AG08396 (cell line): ENCODE measurements around the gene TRPC1.

ENCODE experiments used
- DNase-seq: peaks from one replicate; pipeline ENCODE4 v3.0.0; 2012; ENCODE audit warnings: low spot score, mixed read lengths

Gene TRPC1

DNA sequence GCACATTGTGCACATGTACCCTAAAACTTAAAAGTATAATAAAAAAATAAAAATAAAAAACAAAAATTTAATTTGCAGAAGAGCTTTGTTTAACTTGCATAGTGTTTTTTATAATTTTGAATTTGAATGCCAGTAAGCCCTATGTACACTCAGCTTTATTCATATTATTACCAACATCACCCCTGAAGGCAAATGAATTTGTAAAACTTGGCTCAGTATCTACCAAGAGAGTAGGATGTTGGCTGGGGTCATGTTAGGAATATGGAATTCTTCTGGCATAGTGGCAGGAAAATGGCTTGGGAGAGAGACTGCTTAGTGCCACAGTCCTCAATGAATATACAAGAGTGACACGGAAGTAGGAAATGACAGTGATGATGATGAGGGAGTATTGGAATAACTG, 30.7 kb downstream of the TRPC1 start:
- DNase-seq = no peak

DNA sequence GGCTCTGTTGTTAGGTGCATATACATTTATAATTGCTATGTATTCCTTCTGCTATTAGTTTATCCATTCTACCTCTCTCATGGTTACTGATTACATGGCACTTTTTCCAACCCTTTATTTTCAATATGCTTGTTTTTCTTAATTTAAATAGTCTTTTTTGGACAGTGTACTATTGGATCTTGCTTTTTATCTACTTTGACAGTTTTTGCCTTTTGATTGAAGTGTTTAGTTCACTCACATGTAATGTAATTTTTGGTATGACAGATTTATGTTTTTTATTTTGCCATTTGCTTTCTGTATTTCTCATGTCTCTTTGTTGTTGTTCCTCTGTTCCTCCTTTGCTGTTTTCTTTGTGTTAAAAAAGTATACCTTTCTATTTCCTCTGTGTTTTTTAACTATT, 44.5 kb downstream of the TRPC1 start:
- DNase-seq = no peak

DNA sequence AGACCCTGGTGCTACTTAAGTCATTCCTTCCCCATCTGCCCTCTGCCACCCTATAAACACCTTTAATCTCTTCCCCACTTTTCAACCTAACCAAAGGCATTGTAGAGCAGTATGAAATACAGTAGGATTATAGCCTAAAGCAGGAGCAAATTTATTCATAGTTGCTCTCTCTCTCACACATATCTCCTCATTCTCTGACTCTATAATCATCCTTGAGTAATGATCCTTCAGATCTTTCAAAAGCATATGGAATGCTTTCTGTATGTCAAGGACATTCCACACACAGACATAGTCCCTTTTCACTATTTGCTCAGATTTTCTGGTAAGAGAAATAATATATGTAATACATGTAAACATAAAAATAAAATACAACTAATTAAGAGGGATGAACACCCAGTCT, 54.1 kb downstream of the TRPC1 start:
- no peak for DNase-seq

DNA sequence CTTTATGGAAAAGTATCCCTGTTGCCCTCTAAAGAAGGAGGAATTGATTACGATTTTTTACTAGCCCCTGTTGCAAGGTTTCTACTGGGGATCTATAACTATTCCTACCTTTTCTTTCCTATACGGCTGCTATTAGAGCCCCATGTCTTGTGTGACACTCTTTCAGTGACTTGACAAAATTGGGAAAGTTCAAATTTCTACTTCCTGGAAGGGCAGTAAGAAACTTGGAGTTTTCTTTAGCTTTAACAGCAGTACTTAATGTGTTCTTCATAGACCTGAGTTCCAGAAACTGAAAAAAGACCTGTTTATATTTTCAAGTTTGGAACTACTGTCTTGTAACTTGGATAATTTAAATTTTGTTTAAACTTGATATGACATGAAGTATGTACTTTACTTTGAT, 54.7 kb downstream of the TRPC1 start:
- no peak for DNase-seq

DNA sequence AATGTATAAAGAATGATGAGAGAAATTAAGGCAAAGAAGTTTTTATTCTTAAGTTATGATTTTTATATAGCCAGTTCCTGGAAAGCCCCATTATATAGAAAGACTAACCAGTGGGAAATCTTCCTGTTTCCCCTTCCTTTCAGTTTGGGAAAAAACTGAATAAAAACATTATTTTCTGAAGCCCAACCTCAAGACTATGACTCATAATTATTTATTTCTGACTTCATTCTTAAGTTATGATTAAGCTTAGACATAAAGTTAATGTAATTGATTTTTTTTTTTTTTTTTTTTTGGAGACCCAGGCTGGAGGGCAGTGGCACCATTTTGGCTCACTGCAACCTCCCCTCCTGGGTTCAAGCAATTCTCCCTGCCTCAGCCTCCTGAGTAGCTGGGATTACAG, 55.8 kb downstream of the TRPC1 start:
- no peak for DNase-seq

DNA sequence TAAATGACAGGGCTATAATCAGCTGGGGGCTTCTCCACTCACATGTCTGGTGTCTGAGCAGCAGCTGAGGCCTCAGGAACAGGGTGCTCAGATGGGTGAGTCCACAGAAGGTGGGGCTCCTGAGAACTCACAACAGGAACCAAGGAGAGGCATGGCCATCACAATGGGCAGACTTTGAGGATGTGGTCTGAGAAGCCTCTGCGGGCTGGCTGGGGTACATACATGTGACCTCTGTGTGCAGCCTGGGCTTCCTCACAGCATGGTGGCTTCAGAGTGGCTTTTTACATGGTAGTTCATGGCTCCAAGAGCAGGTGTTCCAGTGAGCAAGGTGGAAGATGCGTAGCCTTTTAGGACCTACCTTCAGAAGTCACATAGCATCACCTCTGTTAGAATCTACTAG, 58.8 kb downstream of the TRPC1 start:
- DNase-seq = no peak

DNA sequence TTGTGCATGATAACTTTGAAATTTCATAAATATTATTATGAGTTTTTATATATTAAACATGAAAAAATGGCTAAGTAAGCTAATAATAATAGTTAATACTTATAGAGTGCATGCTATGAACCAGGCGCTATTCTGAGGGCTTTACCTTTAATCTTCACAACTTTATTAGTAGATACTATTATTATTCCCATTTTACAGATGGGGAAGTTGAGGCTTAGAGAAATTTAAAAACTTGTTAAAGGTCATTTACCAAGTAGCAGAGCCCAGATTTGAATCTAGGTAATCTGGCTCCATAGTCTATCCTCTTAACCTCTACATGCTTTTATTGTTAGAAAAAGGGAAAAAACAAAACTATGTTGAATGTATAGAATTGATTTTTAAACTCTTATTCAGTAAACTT, 60.4 kb downstream of the TRPC1 start:
- no peak for DNase-seq

DNA sequence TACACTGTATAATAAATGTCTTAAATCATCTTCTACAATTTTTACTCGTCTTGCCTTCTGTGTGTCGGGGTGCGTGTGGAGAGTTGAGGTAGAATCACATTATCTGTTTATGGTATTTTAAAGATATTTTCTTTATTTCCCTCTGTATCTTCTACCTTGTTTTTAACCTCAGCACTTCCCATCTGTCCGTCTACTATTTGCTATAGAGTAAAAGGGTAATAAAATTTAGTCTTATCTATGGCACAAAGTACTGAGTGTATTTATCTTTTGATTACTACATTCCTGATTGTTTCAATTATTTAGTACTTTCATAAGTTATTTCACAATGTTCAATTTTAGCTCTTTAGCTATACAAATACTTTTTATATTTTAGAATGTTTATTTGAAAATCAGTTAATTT, 62.2 kb downstream of the TRPC1 start:
- no peak for DNase-seq

DNA sequence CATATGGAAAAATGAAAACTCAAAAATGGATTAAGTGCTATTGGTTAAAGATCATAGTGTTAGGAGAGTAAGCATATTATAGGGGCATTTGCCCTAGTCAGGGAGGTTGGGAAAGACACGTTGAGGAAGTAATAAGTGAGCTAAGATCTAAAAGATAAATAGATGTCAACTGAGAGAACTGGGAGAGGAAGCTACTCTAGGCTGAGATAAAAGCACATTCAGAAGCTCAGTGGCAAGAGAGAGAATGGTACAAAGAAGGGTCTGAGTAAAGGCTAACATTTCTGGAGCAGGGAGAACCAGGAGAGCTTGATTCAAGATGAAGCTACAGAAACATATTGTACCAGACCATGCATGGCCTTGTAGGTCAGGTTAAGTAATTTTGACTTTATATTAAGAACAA, 63.9 kb downstream of the TRPC1 start:
- no peak for DNase-seq

DNA sequence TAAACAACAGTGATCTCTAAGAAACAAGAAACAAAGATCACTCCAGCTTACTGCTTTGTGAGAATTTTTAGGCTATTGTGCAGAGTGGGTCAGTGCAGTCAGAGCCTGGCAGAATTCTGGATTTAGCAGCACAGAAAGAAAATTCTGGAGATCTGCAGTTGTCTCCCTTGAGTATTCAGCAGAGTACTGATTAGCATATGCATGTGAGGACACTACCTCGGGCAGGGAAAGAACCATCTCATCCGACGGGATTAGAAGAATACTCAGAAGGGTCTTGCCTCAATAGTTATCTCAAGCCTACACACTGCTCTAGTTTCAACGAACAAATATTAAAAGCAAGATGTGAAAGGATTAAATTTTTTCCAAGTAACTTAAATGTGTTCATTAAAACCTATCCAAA, 70.7 kb downstream of the TRPC1 start:
- no peak for DNase-seq

DNA sequence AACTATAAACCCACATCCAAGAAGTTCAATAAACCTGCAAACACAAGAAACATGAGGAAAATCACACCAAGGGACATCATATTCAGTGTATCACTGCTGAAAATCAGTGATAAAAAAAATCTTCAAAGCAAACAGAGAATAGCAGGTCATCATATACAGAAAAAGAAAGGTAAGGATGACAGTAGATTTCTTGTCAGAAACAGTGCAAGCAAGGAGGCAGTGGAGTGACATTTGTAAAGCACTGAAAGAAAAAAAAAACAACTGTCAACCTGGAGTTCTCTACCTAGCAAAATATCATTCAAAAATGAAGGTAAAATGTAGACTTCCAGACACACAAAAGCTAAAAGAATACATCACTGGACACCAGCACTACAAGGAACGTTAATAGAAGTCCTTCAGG, 71.5 kb downstream of the TRPC1 start:
- no peak for DNase-seq

DNA sequence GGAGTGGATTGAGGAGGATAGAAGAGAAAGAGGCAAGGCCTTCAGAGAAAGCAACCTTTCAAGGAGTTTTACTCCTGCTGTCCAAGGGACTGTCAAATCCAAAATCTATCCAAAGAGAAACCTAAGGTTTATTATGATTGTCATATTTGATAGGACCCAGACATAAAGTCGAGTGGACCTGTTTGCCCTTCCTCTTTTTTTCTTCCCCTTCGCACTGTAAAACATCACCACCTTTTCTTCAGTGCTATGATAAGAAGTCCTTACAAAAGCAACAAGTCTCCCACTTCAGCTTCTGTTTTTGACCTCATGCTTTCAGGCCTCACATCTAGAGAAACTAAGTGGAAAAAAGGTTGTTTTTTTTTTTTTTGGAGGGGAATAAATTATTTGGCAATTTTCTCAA, 73.0 kb downstream of the TRPC1 start:
- no peak for DNase-seq

DNA sequence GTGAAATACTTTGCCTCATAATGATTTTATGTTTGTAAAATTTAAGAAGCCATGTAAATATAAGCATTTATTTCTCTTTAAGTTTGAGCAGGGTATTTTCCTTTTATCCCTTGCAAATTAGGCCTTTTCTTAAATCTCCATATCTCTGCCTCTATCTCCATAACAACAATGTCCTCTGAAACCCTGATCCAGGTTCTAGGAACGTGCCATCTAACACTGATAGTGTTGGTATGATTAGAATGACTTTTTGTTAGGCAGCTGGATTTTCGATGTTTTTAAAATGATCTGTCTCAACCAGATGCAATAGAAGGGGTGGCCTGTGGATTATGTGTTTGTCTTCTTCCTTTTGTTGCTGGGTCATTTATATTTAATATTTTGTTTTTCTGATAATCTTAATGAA, 77.9 kb downstream of the TRPC1 start:
- no peak for DNase-seq

DNA sequence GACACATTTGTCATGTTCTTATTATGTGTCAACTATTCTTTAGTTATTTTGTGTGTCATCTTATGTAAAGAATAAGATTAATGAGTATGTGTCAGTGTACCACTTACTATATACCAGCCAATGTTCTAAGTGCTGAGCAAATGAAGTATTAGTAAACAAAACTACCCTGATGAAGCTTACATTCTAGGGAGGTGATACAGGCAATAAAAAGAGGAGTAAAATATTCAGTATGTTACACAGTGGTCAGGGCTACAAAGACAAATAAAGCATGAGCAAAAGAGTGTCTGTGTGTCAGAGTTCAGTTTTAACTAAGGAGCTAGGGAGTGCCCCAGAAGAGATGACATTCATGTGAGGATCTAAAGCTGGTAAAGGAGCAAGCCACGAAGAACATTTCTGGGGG, 79.1 kb downstream of the TRPC1 start:
- DNase-seq = no peak

DNA sequence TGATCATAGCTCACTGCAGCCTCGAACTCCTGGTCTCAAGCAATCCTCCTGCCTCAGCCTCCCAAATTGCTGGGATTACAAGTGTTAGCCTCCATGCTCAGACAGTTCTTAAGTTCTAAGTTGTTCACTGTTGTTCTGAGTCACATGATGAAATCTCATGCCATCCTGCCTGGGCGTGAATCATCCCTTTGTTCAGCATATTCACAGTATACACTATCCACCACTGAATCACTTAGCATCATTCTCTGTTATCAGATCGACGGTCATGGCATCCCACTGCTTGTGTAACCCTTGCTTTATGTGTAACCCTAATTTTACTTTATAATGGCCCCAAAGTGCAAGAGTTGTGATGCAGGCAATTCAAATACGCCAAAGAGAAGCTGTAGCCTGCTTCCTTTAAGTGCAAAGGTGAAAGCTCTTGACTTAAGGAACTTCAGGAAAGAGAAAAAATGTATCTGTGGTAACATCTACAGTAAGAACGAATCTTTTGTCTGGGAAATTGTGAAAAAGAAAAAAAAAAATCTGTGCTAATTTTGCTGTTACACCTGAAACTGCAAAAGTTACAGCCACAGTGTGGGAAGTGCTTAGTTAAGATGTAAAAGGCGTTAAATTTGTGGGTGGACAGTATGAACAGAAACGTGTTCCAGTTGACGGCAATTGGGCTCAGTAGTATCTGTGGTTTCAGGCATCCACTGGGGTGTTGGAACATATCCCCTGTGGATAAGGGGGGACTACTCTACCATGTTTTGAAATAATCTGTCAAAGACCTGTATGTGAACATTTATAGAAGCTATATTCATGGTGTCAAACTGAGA, 84.5 kb downstream of the TRPC1 start:
- no peak for DNase-seq

DNA sequence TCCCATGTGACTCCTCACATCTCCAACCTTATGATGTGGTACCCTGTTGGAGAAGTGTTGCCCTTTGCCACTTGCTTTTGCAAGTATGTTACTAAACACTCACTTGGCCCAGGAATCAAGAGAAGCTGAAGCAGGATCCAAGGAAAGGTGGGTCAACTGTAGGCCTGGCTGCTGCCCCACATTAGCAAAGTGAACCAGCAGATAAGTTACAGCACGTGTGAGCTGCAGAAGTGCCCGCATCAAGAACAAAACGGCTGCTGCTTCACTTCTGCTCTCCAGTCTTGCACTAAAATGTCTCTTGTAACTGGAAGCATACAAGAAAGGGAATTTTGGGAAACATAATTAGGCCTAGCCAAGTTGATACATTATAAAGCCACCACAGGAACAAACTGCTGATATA, 85.4 kb downstream of the TRPC1 start:
- no peak for DNase-seq

DNA sequence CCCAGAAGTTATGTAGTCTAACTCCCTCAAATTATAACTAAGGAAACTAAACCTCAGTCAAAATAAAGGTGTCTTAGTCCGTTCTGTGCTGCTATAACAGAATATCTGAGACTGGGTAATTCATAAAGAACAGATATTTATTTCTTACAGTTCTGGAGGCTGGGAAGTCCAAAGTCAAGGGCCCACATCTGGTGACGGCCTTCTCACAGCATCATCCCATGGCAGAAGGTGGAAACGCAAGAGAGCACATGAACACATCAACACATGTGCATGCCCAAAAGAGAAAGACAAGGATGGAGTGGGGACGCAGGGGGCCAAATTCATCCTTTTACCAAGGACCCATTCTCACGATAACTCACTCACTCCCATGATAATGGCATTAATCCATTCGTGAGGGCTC, 92.0 kb downstream of the TRPC1 start:
- DNase-seq = no peak

DNA sequence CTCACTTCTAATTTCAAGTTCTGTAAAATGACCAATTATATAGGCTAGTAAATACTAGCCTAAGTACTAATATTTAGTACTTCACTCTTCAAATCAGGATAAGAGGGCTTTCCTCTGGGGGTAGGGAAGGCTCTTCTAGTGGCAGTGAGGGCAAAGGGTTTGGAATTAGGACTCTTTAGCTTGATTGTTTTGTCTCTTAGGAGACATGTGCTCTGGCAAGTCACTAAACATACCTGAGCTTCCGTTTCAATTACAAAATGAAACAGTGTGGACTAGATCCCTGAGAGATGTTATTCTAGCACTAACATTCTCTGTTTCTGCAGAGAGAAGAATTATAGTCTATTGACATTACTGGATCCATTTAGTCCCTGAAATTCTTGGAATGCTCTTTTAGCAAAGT, 93.5 kb downstream of the TRPC1 start:
- no peak for DNase-seq

DNA sequence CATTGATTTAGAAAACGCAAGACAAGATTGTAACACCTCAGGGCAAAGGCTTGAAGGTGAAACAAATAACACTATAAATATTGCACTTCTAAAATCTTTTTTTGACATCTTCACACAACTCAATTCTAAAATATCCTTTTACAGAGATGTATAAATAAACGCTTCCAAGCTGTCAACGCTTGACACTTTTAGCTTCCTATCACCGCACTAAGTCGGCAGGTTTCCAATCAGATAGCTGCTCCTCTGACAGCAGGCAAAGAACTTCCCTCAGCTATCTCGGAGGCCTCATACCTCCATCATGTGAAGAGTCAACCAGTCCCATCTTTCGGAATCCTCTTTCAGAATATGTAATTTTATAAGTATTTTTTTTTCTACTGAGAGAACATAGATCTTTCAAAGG, 94.1 kb downstream of the TRPC1 start:
- no peak for DNase-seq

DNA sequence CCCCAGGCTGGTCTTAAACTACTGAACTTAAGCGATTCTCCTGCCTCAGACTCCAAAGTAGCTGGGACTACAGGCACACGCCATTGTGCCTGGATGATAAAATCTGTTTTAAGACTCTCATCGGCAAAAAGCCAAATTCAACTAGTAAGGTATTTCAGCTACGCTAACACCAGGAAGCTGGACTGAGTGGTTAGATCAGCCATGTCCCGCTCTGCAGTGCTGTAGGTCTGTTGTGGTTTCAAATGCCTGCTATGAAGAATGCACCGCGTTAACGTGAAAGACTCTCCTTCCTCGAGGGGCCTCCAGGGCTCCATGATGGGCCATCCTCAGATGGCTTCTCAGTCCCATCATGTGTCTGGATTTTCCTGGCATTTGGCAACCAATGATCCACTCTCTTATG, 94.8 kb downstream of the TRPC1 start:
- DNase-seq = no peak

DNA sequence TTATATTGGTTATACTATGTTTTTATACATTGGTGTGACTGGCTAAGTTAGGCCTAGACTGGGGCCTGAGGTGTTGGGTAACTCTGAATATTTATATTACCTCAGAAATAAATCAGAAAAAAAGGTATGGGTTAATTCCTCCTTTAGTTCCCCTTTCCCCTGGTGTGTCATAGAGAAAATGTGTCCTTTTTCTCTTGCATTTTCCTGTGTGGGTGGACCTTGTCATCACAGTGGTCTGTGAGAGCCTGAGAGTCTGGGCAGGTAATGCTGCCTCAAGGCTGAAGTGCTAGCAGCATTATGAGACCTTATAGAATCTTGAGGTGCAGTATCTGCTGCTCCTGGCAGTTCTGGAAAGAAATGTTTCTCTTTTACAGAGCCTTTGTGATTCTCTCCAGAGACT, 95.3 kb downstream of the TRPC1 start:
- no peak for DNase-seq

DNA sequence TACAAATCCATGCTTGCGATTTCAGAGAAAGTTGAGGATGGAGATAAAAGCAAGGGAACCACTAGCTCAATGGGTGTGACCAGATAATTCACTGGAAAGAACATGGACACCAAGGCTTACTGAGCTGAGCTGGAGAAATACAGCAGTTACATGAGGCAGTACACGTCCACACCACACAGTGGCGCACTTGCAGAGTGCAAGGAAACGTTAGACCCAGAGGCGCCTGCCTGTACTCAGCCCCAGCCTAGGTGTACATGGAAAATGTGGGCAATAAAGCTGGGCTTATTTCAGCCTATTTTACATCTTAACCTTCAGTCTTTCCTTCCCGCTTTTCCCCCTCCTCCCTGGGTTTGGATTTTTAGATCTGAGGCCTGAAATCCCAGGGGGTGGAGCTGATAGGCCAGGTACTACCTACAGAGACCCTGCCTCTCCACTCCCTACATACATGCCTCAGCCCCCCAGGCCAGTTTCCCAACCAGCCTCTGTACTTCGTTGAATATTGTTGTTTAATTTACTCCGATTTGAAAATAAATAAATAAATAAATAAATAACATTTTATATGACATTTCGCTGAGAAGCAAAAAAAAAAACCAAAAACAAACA, 105.0 kb downstream of the TRPC1 start:
- DNase-seq = peak; percentile 77

DNA sequence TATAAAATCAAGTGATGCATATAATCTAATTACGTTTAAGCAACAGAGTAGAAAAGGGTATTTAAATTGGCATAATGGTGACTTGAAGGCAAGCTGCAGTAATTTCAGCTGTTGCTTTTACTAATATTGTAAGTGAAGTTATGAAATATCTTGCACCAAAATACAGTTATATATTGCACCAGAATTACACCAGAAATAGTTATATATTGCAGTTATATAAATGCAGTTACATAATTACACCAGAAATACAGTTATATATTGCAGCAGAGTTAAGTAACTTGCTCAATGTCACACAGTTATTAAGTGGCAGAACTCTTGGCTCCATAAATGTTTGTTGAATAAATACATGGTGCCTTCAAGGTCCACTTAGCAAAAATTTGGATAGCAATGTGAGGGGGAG, 113.7 kb downstream of the TRPC1 start:
- DNase-seq = no peak

DNA sequence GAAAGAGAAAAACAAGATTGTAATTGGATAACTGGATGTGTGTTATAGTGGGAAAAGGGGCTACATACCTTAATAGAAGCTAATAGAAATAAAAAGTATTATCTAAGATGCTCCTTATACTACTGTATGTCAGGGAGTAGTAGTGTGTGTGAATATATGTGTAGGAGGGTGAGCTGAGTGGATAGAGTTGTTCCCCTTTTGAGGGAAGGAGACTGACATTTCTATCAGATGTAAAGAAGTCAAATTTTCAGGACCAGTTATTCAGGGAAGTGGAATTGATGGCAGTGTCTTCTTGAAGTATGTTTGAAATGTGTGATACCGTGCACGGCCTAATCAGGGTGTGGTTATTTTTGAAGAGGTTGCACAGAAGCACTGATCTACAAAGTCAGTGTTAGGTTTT, 116.0 kb downstream of the TRPC1 start:
- DNase-seq = no peak
